ENCODE results near the gene EGF.

The EGF gene

DNA sequence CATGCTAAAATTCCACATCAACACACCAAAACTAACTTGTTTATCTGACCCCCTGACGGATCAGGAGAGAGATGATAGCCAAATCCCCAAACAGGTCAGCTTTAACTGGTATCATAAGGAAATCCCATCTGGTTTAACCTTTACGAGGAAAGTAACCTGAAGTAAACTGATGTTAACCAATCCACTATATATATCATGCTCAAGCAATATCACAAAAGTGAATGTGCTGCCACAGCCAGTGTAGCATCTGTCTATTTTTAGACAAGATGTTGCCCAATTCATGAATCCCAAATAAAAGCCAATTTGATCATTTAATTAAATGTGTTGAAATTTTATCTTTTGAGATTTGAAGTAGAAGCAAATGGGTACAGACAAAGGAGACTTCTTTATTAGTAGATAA lies 44.5 kb downstream of the EGF start:
- no peak for DNase-seq (ENCODE audit: low read depth in 4 of 4, low spot score in 1 of 4)

DNA sequence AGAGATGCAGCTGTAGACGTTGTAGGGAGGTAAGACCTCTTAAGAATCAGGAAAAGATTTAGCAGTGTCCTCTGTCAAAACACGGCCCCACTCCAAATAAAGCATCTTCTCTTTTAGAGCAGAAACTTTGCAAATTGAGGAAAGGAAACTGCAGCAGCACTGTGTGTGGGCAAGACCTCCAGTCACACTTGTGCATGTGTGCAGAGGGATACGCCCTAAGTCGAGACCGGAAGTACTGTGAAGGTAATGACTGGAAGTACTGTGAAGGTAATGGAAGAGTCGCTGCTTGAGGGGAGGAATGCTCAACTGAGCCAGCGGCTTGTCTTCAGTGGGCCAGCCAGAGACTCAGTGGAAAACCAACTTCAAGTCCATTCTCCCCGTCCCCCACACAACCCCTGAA lies 46.5 kb downstream of the EGF start:
- DNase-seq (ENCODE audit: low read depth in 4 of 4, low spot score in 1 of 4), result no peak

DNA sequence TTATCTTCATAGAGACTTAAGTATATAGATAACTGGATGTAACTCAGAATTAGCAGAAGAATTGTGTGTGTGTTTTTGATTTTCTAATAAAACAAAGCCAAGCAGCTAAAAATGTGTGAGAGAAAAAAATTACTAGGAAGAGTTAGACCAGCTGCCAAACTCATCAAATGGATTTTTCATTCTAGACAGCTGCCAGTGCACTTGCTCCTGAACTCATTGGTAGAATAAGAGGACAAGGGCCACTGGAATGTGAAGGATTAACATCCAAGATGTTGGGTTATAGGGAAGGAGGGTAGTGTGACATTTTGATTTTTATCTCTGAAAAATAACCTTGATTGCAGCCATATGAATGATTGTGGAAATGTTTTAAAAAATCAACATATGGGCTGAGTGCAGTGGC lies 49.7 kb downstream of the EGF start:
- DNase-seq (ENCODE audit: low read depth in 4 of 4, low spot score in 1 of 4), result no peak

DNA sequence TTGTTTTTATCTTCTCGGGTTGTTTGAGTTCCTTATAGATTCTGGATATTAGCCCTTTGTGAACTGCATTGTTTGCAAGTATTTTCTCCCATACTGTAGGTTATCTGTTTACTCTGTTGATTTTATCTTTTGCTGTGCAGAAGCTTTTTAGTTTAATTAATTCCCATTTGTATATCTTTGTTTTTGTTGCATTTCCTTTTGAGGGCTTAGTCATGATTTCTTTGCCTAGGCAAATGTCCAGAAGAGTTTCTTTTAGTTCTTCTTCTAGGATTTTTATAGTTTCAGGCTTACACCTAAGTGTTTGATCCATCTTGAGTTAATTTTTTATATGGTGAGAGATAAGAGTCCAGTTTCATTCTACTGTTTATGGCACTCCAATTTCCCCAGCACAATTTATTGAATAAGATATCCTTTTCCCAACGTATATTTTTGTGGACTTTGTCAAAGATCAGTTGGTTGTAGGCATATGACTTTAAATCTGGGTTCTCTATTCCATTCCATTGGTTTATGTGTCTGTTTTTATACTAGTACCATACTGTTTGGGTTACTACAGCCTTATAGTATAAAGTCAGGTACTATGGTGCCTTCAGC lies 54.3 kb downstream of the EGF start:
- DNase-seq (ENCODE audit: low read depth in 4 of 4, low spot score in 1 of 4), result no peak

DNA sequence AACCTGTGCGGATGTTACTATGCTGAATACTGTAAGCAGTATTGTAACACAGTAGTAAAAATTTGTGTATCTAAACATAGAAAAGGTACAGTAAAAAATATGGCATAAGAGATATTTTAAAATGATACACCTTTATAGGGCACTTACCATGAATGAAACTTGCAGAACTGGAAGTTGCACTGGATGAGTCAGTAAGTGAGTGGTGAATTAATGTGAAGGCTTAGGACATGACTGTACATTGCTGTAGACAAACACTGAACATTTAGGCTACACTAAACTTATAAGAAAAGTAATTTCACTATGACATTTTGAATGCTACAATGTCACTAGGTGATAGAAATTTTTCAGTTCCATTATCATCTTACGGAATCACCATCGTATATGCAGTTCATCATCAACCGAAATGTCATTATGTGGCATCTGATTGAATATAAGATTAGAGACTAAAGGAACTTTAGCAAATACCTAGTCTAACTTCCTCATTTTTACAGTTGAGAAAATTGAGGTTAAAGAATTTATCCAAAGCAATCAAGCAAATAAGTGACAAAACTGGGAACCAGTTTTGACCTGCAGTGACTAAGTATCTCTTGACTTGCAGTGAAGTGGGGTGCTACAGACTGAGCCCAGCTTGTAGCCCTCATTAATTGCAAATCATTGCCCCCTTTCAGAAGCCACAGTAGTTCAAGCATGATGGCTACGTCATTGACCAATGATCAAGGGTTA lies 55.3 kb downstream of the EGF start:
- DNase-seq (ENCODE audit: low read depth in 4 of 4, low spot score in 1 of 4), result no peak

DNA sequence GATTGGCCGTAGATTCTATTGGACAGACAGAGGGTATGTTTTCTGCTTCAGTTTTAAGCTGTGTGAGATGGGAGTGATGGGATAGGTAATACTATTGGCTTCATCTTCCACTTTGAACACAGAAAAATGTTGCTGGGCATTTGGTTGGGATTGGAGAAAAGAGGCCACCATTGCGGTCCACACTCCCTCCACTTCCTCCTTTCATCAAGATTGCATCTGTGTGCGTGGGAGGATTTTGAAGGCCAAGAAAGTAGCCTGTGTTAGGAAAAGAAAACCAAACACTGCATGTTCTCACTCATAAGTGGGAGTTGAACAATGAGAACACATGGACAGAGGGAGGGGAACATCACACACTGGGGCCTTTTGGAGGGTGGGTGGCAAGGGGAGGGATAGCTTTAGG lies 56.4 kb downstream of the EGF start:
- no peak for DNase-seq (ENCODE audit: low read depth in 4 of 4, low spot score in 1 of 4)

DNA sequence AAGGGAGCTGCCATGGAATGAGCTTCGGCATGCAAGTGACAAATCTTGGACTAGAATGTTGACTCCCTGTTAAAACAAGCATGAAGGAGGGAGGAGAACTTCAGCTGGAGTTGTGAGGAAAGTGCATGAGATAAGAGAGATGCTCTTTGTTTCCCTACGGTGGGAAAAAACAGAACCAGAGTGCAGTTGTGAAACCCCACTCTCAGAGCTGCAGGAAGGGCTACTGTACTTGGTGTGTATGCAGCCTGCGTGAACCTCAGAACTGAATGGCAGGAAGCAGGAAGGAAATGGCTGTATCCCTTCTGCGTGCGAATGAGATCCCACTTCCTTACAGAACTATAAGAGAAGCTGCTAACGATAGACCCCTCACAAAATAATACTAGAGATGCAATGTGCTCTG lies 57.2 kb downstream of the EGF start:
- DNase-seq (ENCODE audit: low read depth in 4 of 4, low spot score in 1 of 4), result no peak

DNA sequence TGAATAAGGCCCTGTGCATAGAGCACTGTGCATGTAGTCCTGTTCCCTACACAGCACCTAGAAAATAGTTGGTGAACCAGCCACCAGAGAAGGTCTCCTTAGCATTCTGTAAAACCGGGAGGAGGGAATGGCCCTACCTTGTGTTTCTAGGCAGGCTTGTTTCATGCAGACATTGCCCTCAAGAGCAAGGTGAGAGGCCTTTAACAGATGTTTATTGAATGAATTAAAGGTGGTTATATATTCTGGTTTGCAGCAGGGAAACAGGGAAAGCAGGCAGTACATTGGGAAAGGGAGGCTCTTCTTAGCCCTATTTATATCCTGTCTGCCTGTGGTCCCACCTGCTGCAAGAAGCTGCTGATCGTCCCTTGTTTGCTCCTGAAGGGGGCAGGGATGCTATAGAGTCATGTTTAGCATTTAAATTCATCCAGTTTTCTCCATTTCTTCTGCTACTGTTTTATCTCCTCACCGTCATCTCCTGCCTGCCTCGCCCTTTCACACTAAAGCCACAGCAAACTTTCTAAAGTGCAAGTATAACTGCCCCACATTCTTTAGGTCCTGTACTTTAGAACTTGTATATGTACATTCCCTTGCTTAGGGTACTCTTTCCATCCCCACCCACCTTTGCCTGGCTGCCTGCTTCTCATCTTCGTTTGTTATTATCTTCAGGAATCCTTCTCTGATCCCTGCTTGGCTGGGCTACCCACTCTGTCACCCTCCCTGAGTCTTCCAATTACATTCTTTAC lies 60.3 kb downstream of the EGF start:
- no peak for DNase-seq (ENCODE audit: low read depth in 4 of 4, low spot score in 1 of 4)

DNA sequence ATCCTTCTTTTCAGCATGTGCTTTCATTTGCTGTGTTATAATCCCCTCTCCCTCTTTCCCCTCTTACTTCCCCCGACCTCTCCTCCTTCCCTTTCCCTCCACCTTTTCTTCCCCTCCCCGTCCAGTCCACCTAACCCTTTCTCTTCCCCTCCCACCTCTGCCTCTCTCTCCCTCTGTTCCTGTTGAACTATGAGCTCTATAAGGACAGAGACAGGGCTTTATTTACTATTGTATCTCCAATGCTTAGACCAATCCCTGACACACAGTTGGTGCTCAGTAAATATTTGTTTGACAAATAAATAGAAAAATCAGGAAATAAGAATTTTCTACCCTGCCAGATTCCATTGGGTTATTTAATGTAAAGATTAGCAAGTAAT lies 60.8 kb downstream of the EGF start:
- DNase-seq (ENCODE audit: low read depth in 4 of 4, low spot score in 1 of 4), result no peak

DNA sequence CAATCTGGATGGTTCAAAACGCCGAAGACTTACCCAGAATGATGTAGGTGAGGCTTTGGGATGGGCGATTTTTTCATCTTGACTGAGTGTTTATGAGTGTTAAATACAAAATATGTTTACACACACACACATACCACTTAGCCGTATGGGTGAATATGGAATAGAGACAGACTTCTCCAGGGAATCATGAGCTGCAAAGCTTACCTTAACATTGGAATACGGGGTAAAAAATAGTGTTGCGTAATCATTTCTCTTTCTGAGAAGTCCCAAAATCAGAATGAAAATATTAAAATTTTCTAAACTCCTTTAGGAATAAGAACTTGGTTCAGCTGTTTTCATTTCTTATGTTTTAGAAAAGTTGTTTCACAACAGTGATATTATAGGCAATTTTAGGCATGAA lies 63.5 kb downstream of the EGF start:
- no peak for DNase-seq (ENCODE audit: low read depth in 4 of 4, low spot score in 1 of 4)

DNA sequence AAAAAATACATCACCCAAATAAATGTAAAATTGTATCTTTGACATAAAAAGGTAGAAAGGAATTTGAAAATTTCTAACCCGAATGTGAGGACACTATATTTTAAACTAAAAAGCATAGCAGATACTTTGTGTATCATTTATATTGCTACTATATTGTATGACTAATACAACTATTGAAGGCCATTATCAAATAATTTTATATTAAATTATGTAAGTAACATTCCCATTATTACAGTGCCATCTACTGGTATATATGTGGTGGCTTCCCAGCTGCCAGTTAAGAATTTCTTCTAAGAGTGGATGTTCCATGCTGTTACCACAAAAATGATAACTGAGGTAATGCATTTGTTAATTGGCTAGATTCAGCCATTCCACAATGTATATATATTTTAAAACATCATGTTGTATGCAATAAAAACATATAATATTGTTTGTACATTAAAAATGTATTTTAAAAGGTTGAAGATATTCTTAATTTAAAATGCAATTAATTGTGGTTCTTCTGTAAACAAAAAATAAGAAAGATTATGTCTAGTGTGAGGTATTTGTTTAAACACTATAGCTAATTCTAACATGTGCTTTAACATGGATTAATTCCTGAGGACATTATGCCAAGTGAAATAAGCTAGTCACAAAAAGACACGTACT lies 65.3 kb downstream of the EGF start:
- DNase-seq (ENCODE audit: low read depth in 4 of 4, low spot score in 1 of 4), result no peak

DNA sequence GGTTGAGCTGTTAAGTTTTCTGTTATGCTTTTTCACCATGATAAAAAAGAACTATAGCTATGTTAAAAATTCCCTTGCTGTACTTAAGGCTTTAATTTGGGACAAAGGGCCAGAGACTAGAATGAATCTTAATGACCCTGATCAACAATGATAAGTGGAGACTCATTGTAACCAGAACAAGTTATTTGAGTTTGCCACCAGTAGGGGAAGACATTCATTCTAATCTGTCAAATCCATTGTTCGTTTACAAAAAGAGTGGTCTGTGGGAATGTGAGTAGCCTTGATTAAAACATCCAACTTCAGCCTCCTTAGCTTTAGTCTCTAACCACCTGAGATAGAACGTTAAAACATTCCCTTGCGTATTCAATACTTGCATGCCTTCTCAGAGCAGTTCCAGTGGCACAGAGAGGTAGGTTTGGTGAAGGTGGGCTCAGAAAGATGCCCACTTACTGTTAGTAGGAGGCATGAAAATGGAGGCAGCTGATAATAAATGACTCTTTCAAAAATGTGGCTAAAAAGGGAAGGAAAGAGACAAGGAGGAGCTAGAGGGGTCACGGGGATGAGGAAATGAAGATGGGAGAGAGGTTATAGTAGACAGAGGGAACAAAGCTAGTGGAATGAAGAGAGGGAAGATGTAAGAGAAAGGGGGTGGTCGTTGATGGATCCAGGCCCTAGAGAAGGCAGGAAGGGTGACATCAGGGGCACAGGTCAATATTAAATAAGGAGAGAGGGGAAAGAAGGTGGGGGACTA lies 66.2 kb downstream of the EGF start:
- no peak for DNase-seq (ENCODE audit: low read depth in 4 of 4, low spot score in 1 of 4)

DNA sequence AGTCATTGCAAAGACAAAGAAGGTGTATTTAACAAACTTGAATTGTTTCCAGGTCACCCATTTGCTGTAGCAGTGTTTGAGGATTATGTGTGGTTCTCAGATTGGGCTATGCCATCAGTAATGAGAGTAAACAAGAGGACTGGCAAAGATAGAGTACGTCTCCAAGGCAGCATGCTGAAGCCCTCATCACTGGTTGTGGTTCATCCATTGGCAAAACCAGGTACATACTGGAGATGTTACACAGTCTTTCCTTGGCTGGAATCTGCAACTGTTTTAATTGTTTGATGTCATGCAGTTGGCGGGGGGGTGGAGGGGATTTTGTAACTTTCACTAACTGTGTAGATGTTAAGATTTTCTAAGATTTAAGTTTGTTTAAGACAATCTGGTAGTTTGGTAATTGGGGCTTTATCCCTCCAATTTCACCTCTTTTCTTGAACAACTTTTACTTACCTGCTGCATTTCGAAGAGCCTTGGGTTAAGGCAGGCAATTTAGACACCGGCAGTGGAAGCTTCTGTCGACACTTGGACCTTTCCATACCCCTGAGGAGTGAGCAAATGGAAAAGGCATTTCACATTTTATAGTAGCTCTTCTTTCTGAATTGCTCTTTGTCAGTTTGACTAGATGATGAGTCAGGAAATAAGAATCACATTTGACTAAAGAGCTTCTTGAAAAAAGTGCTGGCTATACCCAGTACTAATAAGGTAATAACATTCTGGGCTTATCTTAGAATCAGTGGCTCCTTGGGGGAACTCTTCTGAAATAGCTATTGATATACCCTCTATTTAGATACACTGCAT lies 67.4 kb downstream of the EGF start:
- no peak for DNase-seq (ENCODE audit: low read depth in 4 of 4, low spot score in 1 of 4)

DNA sequence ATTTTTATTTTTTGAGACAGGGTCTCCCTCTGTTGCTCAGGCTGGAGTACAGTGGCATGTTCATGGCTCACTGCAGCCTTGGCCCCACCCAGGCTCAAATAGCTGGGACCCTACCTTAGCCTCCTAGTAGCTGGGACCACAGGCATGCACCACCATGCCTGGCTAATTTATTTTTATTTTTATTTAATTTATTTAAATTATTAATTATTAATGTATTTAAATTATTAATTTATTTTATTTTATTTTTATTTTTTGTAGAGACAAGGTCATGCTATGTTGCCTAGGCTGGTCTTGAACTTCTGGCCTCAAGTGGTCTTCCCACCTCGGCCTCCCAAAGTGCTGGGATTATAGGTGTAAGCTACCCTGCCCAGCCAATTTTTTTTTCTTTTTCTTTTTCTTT lies 69.3 kb downstream of the EGF start:
- DNase-seq (ENCODE audit: low read depth in 4 of 4, low spot score in 1 of 4), result no peak

DNA sequence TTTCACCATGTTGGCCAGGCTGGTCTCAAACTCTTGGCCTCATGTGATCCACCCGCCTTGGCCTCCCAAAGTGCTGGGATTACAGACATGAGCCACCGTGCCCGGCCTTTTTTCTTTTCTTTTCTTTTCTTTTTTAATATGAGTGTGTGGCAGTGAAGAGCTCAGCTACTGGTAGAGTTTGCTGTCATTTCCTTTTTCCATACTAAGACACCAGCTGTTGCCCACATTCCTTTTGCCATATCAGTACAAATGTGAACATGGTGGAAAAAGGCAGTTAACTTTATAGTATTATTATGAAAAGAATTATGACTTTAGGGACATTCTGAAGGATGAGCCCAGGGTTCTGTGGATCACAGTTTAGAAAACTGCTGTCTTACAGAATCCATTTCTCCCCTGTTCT lies 69.8 kb downstream of the EGF start:
- no peak for DNase-seq (ENCODE audit: low read depth in 4 of 4, low spot score in 1 of 4)

DNA sequence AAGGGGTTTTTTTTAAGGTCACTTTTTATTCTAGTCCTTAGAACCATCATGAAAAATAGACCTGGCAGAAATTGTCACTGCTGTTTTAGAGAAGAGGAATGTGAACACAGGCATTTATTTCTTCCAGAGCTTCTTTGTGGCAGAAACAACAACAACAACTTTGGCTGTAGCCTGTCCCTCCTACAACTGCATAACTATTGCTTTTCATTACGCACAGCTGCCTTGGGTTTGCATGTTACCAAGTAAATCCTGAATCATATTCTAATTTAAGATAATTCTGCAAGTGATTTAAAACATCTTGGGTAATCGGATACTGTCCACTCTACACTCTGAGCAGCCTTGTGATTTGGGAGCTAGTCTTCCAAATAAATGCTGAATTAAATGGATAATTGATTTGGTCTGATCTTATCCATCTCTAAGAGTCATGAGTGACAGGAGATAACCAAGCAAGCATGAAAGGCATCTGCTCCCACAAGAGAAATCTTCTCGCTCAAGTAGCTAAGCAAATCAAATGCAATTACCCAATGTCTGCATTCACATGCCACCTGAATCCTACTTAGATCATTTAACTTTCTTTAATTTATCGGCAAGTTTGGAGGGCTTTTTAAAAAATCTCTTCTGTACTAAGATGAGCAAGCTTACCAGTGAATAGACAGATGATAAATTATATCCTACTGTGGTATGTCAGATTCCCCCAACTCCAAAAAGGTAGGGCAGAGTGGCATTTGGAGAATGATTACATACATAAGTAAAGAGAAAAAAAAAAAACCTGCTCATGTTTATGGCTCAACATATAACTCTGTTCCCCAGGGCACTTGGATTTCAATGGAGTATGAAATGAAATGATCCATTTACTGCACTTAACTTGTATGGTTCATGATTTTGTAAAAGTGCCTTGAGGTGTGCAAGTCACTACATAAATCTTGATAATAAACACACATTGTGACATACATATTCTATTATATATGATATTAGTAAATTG lies 73.6 kb downstream of the EGF start:
- no peak for DNase-seq (ENCODE audit: low read depth in 4 of 4, low spot score in 1 of 4)

DNA sequence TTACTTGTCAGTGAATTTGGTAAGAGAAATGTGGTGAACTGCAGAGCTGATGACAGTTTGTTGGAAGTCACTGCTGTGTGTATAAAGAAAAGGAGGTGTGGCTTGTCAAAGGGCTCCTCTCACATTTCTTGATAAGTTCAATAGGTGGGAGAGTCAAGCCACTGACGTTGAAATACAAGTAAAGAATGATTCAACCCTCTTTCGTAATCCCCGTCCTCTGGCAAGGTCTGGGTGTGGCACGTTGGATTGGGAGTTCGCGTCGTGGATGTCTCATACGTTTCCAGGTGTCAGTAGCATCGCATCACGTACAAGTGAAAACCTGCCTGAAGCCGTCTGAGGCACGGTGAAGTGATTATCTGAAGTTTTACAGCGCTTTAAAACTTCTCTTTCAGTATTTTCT lies 76.4 kb downstream of the EGF start:
- DNase-seq (ENCODE audit: low read depth in 4 of 4, low spot score in 1 of 4), result no peak

DNA sequence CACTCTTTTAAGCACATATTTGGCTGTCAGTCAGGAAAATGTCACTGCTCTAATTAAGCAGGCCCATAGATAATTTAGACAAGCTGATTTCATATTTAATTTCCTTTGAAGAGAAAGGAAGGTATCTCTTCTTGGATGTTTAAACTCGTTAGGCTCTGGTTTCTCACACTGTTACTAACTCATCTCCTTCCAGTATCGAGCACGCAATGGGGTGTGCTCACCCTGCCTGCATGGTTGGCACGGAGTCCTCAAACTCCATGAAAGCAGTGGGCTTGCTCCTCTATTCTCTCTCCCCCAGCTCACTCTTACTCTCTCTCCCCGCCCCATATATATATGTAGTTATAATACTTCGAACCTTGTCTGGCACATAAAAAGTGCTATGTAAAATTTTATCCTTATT lies 76.9 kb downstream of the EGF start:
- no peak for DNase-seq (ENCODE audit: low read depth in 4 of 4, low spot score in 1 of 4)
